HG02943 (cell line): ENCODE measurements around the gene FAM107A.

Experiments used
- ATAC-seq: cut with Tn5 transposase; IDR thresholded peaks from one replicate; pipeline ENCODE4 v1.9.1; 2021; ENCODE audit warnings: mild to moderate bottlenecking, low read depth, moderate library complexity; ENCODE audit not compliant: unreplicated experiment

FAM107A gene

GRCh38 chr3:58577269-58577821 is at the start of gene FAM107A:
FAM107A (minus strand) TSS chr3:58577391; CDS start chr3:58569860, 7,531 bp downstream.
- ATAC-seq: no peak

- ATAC-seq: no peak
Measured at GRCh38 chr3:58625196-58625824, 48.1 kb upstream of the FAM107A start.

- ATAC-seq: no peak
Measured at GRCh38 chr3:58624550-58624949, 47.4 kb upstream of the FAM107A start.

- ATAC-seq: no peak
Measured at GRCh38 chr3:58623961-58624360, 46.8 kb upstream of the FAM107A start.

GRCh38 chr3:58623478-58623877 is 46.3 kb upstream of the FAM107A start:
- no peak for ATAC-seq

GRCh38 chr3:58622892-58623291 is 45.7 kb upstream of the FAM107A start:
- no peak for ATAC-seq

GRCh38 chr3:58622436-58622835 is 45.2 kb upstream of the FAM107A start:
- no peak for ATAC-seq

GRCh38 chr3:58621086-58621830 is 44.1 kb upstream of the FAM107A start:
- no peak for ATAC-seq

GRCh38 chr3:58620421-58620820 is 43.2 kb upstream of the FAM107A start:
- ATAC-seq: no peak

- no peak for ATAC-seq
Measured at GRCh38 chr3:58617338-58617761, 40.2 kb upstream of the FAM107A start.

GRCh38 chr3:58613236-58614132 is 36.3 kb upstream of the FAM107A start:
- ATAC-seq: no peak

- no peak for ATAC-seq
Measured at GRCh38 chr3:58612830-58613229, 35.6 kb upstream of the FAM107A start.

GRCh38 chr3:58609990-58610389 is 32.8 kb upstream of the FAM107A start:
- ATAC-seq: no peak

- ATAC-seq: no peak
Measured at GRCh38 chr3:58608648-58609047, 31.5 kb upstream of the FAM107A start.

- no peak for ATAC-seq
Measured at GRCh38 chr3:58607816-58608215, 30.6 kb upstream of the FAM107A start.

- no peak for ATAC-seq
Measured at GRCh38 chr3:58606693-58607092, 29.5 kb upstream of the FAM107A start.

GRCh38 chr3:58604031-58604430 is 26.8 kb upstream of the FAM107A start:
- no peak for ATAC-seq

GRCh38 chr3:58603606-58604005 is 26.4 kb upstream of the FAM107A start:
- no peak for ATAC-seq

GRCh38 chr3:58597770-58598310 is 20.6 kb upstream of the FAM107A start:
- no peak for ATAC-seq

- no peak for ATAC-seq
Measured at GRCh38 chr3:58596834-58597518, 19.8 kb upstream of the FAM107A start.
